Breast epithelium (tissue), 3 donors: ENCODE data around the gene CDH4.

Experiments used
- POLR2A ChIP-seq: fragments of 450-650 bp; IDR thresholded peaks from one replicate; pipeline ENCODE4 v1.6.1; 2016; ENCODE audit warnings: antibody characterized with exemption, mild to moderate bottlenecking, moderate library complexity
- TF ChIP-seq, protein P1 (sequence below), 3 donors: fragments of 450-650 bp; IDR thresholded peaks; one replicate each; pipeline ENCODE4 v1.5.1; 2016 to 2017; ENCODE audit warnings: antibody characterized with exemption in 3 of 3, mild to moderate bottlenecking in 3 of 3, moderate library complexity in 3 of 3

GRCh38 chr20:61719691-61720347, 467.8 kb downstream of the CDH4 start:
- TF ChIP-seq, protein P1, sequence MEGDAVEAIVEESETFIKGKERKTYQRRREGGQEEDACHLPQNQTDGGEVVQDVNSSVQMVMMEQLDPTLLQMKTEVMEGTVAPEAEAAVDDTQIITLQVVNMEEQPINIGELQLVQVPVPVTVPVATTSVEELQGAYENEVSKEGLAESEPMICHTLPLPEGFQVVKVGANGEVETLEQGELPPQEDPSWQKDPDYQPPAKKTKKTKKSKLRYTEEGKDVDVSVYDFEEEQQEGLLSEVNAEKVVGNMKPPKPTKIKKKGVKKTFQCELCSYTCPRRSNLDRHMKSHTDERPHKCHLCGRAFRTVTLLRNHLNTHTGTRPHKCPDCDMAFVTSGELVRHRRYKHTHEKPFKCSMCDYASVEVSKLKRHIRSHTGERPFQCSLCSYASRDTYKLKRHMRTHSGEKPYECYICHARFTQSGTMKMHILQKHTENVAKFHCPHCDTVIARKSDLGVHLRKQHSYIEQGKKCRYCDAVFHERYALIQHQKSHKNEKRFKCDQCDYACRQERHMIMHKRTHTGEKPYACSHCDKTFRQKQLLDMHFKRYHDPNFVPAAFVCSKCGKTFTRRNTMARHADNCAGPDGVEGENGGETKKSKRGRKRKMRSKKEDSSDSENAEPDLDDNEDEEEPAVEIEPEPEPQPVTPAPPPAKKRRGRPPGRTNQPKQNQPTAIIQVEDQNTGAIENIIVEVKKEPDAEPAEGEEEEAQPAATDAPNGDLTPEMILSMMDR (IDR thresholded peaks at IDR 0.05), result no peak
- no peak for TF ChIP-seq POLR2A
